Tibial nerve (tissue), 4 donors: ENCODE measurements around the gene TBC1D8.

Experiments
- EP300 ChIP-seq, 2 donors: sonication (generic); formaldehyde crosslinking; IDR thresholded peaks; one replicate each; pipeline ENCODE4 v1.6.1; 2017; ENCODE audit warnings: antibody characterized with exemption in 2 of 2, mild to moderate bottlenecking in 1 of 2
- POLR2A ChIP-seq, 2 donors: fragments of 450-650 bp; IDR thresholded peaks; one replicate each; pipeline ENCODE4 v1.6.1; 2017; ENCODE audit warnings: antibody characterized with exemption in 2 of 2, mild to moderate bottlenecking in 2 of 2, moderate library complexity in 2 of 2
- TF ChIP-seq, protein P1 (sequence below), 5 experiments: fragments of 200-600 bp in 3 of 5; fragments of 450-650 bp in 2 of 5; sonication (generic) in 3 of 5; IDR thresholded peaks; one replicate each; pipeline ENCODE4 v1.5.1; 2016 to 2019; ENCODE audit warnings: antibody characterized with exemption in 5 of 5, mild to moderate bottlenecking in 3 of 5, moderate library complexity in 2 of 5

DNA sequence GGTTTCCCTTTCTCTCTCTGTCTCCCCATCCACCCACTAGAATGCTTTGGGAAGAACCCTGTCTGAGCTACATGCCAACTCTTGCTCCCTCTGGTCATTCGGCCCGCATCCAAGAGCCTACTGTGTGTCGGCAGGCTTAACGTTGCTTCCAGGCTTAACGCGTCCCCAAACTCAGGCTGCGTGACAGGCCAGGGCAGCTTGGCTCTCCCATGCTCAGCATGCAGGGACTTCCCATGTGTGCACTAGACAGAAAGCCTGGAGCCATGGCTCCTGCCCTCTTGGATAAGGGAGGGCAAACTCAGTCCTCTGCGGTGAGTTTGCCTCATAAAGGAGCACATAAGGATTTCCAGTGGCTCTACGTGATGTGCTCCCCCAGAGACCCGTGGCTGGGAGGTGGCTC, 105.9 kb downstream of the TBC1D8 start:
- TF ChIP-seq, protein P1, sequence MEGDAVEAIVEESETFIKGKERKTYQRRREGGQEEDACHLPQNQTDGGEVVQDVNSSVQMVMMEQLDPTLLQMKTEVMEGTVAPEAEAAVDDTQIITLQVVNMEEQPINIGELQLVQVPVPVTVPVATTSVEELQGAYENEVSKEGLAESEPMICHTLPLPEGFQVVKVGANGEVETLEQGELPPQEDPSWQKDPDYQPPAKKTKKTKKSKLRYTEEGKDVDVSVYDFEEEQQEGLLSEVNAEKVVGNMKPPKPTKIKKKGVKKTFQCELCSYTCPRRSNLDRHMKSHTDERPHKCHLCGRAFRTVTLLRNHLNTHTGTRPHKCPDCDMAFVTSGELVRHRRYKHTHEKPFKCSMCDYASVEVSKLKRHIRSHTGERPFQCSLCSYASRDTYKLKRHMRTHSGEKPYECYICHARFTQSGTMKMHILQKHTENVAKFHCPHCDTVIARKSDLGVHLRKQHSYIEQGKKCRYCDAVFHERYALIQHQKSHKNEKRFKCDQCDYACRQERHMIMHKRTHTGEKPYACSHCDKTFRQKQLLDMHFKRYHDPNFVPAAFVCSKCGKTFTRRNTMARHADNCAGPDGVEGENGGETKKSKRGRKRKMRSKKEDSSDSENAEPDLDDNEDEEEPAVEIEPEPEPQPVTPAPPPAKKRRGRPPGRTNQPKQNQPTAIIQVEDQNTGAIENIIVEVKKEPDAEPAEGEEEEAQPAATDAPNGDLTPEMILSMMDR (IDR thresholded peaks at IDR 0.05) = no peak
- TF ChIP-seq POLR2A (IDR thresholded peaks at IDR 0.05) (no peak), EP300 (IDR thresholded peaks at IDR 0.05) (no peak)
